Mononuclear cell (primary cell): ENCODE measurements around the gene LSM3. TPM values are rescaled to one million over a fixed set of nuclear protein-coding genes. Genes with fewer than 3 reads are reported as not detected.
"Not testable (repeated sequence)": the region's sequence is repeated elsewhere in the genome, so short reads cannot be mapped to it uniquely, and the experiment has no call there.

Source experiments
- H3K27me3 ChIP-seq: 2 replicates; pipeline ENCODE4 v1.6.0; 2011; ENCODE audit warnings: low read length, control low read depth; ENCODE audit not compliant: insufficient read depth
- H3K4me1 ChIP-seq: 2 replicates; pipeline ENCODE4 v1.5.1; 2011; ENCODE audit warnings: mild to moderate bottlenecking, low read length, control low read depth; ENCODE audit not compliant: insufficient read depth
- H3K4me3 ChIP-seq: 2 replicates; pipeline ENCODE4 v1.5.1; 2011; ENCODE audit warnings: mild to moderate bottlenecking, low read length, moderate library complexity
- H3K9me3 ChIP-seq: 2 replicates; pipeline ENCODE4 v1.5.1; 2011; ENCODE audit warnings: low read depth, mild to moderate bottlenecking, control low read depth, low read length
- total RNA-seq: library from RNA; depleted of rRNA; stranded (reverse); fragments of >200 nt; gene quantifications from one replicate; pipeline ENCODE4 v1.2.3, GENCODE V29; 2012

The LSM3 gene
- total RNA-seq, 1 donor = 7.1 TPM

DNA sequence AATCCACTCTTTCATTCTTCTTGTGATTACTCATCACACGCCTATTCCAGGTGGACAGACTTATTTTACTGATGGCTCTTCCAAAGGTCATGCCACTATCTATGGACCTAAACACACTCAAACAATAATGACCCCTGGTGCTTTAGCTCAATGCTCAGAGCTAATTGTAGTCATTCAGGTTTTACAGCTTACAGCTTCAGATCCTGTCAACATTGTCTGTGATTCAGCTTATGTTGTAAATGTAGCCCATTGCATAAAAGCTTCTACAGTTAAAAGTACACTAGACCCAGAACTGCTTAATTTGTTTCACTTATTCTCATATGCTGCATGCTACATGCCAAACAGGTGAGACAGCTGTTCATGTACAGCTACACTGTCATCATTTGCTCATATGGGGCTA lies 49.2 kb downstream of the LSM3 start:
- peaks cover 7% of the 10 kb centered on the region for H3K4me1 ChIP-seq
- H3K4me3 ChIP-seq = no peak overlapping the region
- H3K27me3 ChIP-seq = peaks cover 6% of the 10 kb centered on the region
- no peaks in the 10 kb centered on the region for H3K9me3 ChIP-seq

DNA sequence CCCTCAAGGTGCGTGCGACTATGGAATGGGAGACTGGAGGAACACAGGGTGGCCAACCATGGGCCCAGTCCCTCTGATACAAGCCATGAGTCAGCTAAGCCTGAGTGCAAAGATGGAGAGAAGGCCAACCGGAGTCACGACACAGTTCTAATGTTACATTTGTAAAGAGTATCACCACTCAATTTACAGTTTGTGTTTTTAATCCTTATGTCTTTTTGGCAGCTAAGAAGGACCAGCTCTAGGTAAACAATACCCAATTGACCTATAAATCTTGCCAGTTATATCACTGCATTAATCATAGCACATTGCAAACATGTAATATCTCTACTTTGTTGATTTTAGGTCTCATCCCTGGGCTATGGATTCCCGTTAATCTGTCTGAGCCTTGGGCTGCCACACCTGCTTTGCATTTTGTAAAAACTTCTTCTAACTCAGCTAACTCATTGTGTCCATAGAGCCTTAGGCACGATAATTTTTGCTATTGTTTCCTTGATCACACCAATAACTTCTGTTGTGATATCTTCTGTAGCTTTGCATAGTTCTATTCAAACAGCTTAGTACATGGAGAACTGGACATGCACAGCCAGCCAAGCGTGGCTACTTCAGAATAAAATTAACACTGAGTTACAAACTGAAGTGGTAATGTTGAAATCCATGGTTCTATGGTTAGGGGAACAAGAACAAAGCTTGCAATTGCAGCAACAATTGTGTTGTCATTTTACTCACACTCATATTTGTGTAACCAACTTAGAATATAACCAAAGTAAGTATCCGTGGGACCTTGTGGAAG lies 50.3 kb downstream of the LSM3 start:
- Histone ChIP-seq H3K4me1 (peaks cover 8% of the 10 kb centered on the region), H3K27me3 (peaks cover 7% of the 10 kb centered on the region), H3K4me3 (no peak overlapping the region), H3K9me3 (no peaks in the 10 kb centered on the region)

DNA sequence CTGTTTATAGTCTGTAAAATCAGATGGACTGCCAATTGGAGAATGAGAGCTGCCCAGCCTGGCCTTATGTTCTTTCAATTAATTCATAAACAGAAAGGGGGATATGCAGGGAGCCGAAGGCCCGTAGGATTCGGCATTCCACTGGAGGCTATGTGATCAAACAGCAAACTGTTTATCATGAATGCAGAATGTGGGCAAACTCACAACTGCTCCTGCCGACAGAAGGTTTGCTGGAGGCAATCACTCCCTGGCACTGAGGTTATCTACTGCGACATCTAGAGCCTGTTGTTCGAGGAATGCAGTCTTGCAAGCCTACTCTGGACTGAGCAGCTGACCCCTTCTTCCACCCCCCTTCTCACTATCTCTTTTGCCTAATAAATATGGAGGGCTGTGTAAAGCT lies 51.1 kb downstream of the LSM3 start:
- H3K4me1 ChIP-seq, H3K9me3 ChIP-seq, H3K4me3 ChIP-seq, H3K27me3 ChIP-seq: not testable (repeated sequence)

DNA sequence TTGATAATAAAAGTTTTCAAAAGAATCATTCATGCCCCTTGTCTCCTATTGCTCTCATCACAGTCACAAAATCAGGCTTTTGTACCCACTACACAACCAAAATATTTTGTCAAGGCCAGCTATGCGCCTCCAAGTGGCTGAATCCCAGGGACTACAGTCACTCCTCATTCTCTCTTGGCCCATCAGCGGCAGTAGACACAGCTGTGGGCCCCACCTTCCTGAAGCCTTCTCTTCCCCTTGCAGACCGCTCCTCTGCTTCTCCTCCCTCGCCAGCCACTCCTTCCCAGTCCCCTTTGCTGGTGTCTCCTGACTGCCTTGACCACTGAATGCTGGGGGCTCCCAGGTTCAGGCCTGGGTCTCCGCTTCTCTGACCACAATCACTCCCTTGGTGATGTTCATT lies 52.1 kb downstream of the LSM3 start:
- Histone ChIP-seq H3K9me3 (no peaks in the 10 kb centered on the region), H3K4me1 (peaks cover 8% of the 10 kb centered on the region), H3K27me3 (peaks cover 10% of the 10 kb centered on the region), H3K4me3 (no peak overlapping the region)

DNA sequence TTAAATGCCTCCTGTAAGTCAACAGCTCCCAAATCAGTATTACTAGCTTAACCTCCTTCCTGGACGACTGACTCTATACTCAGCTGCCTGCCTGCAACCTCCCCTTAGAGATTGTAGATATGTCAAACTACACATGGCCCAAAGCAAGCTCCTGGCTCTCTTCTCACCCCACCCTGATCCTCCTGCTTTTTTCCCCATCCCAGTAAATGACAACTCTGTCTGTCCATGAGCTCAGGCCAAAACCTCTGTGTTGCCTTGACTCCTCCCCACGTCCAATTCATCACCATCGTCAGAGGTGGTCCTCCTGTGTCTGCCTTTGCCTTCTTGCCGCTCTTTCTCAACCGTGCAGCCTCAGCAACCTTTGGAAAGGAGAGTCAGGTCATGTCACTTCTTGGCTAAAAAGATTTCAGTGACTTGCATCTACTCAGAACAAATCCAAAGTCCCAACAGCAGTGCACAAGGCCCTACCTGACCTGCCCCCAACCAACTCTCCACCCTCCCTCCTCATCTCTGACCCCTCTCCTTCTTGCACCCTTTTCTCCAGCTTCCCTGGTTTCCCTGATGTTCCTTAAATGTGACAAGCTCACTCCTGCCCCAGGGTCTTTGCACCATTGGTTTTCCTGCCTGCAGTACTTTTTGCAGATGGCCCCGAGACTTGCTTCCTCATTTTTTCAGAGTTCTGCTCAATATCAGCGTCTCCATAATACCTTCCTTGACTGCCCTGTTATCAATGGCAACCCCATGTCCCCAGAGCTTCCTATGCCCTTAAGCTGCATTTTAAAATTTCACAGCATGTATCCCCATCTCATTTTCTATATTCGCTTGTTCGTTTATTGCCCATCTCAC lies 52.8 kb downstream of the LSM3 start:
- Histone ChIP-seq H3K27me3 (peaks cover 10% of the 10 kb centered on the region), H3K9me3 (no peaks in the 10 kb centered on the region), H3K4me1 (peaks cover 8% of the 10 kb centered on the region), H3K4me3 (no peak overlapping the region)

DNA sequence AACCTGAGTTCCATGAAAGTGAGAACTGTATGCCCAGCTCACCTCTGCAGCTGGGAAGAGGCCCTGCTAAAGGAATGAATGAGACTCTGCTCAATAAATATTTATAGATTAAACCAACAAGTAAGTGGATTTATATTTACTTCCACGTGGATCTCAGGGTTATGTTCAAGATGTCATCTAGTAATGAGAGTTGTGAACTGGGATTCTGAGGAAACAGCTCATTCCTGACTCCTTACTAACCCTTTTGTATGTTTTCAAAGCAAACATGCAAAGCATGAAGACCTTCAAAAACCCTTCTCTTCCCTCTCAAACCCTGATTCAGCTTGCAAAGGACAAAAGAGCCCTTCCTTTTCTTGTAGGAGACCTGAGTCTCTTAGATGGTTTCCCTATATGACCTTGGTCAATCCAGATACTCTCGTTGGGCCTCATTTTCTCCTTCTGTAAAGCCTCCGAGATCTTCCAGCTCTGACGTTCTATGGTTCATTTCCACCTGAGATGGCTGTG lies 53.4 kb downstream of the LSM3 start:
- peaks cover 10% of the 10 kb centered on the region for H3K27me3 ChIP-seq
- H3K9me3 ChIP-seq = no peaks in the 10 kb centered on the region
- peaks cover 8% of the 10 kb centered on the region for H3K4me1 ChIP-seq
- H3K4me3 ChIP-seq = no peak overlapping the region

DNA sequence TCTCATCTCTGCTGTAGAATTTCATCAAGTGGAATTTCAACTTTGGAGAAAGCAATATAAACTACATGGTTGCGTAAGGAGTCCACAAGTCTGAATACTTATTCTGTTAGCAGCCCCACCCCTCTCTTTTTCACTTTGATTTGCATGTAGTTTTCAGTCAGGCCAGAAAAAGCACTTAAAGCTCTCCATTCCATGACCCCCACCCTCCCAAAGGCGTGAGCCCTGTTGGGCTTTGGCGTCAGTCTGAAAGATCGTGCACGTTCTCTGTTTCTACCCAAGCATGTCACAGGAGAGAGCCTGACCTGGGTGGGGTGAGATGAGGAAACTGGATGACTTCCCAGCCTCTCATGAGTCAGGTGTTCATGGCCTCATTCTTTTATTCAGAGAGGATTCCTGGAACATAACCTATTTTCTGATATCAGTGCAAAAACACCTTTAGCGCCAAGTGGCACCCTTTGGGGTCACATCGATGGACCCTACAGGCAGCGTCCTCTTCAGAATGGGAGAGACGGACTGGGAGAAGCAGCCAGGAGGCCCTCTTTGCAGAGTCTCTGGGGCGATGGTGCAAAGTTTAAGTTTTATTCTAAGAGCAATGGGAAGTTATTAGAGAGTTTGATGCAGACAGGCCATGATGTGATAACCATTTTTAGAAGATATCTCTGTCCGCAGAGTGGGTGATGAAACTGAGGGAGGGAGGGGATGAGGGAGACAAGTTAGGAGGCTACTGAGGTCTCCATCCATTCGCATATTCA lies 55.8 kb downstream of the LSM3 start:
- peaks cover 10% of the 10 kb centered on the region for H3K27me3 ChIP-seq
- no peak overlapping the region for H3K4me3 ChIP-seq
- H3K9me3 ChIP-seq = no peaks in the 10 kb centered on the region
- H3K4me1 ChIP-seq = peaks cover 8% of the 10 kb centered on the region

DNA sequence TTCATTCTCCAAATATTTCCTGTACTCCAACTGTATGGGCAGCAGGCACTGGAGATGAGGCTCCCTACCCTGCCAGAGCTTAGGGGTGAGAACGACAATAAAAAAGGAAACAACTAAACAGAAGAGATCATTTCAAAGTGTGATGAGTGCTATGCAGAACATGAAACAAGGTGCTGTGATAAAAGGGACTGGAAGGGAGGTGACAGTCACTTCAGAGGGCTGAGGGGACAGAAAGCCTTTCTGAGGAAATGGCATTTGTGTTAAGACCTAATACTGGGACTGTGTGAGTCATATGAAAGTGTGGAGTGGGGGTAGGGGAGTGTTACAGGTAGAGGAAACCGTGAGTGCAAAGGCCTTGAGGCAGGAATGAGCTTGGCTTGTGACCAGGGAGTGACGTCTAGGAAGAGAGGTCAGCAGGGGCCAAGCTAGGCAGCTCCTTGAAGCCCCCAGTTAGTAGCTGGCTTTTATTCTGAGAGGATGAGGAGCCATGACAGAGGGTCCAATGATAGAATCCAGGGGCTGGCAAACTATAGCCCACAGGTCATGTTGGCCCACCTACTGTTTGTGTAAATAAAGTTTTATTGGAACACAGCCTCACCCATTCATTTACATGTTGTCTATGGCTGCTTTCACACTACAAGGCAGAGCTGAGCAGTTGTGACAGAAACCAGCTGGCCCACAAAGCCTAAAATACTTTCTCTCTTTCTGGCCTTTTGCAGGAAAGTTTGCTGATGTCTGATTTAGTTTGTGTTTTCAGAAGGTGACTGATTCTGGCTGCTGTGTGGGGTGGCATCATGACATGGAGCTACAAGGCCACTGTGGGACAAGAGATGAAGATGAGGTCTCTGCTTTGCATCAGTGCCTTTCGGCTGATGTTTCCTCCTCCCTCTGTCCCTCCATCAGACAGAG lies 56.6 kb downstream of the LSM3 start:
- H3K4me1 ChIP-seq = peaks cover 8% of the 10 kb centered on the region
- H3K27me3 ChIP-seq = peaks cover 10% of the 10 kb centered on the region
- H3K9me3 ChIP-seq = no peaks in the 10 kb centered on the region
- no peak overlapping the region for H3K4me3 ChIP-seq

DNA sequence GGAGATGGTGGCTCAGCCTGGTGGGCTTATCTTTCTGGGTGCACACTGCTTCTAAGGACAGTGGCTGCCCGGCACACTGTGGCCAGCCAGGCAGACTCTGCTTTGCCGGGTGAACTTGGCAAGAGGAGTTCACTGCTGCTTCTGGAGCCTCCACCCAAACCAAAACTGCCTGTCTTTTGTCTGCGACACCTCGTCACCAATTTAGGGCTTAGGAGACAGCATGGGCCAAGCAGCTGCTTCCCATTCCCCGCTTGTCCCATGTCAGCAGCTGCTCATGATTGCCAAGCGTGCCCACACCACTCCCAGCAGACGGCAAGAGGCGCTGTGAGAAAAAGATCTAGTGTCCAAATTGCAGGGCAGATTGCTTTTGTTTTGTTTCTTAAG lies 57.3 kb downstream of the LSM3 start:
- no peaks in the 10 kb centered on the region for H3K9me3 ChIP-seq
- no peak overlapping the region for H3K4me3 ChIP-seq
- H3K27me3 ChIP-seq = peaks cover 10% of the 10 kb centered on the region
- peaks cover 8% of the 10 kb centered on the region for H3K4me1 ChIP-seq

DNA sequence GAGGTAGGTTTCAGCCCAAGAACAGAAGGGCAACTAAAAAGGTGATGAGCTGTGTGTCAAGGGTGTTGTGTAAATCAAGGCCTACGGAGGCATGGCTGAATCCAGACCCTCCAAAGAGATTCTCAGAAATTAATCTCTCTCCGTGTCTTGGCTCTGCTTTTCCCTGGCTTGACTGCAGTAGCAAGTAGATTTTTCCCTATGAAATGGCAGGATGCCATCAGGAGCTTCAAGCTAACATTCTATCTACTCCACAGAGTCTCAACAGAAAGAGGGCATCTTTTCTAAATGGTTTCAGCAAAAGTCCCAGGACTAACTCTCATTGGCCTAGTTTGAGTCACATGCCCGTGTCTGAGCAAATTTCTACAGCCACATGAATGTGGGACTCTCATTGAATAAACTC lies 58.3 kb downstream of the LSM3 start:
- peaks cover 10% of the 10 kb centered on the region for H3K27me3 ChIP-seq
- H3K9me3 ChIP-seq = no peaks in the 10 kb centered on the region
- no peak overlapping the region for H3K4me3 ChIP-seq
- H3K4me1 ChIP-seq = peaks cover 8% of the 10 kb centered on the region

DNA sequence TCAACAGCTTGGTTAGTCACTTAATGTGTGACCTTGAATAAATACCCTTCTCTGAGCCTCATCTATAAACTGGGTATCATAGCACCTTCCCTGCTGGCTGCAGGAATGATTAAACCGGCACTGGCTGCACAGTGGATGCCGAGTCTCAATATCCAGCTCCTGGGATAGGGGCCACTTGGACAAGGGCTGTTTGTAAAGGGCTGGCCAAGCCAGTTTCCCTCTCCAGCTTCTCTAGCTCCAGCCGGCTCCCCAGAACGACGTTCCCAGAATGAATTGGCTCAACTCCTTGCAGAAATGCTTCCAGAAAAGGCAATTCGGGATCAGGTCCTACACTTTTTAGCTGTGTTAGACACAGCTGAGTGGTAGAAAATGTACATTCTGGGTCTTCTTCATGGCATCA lies 58.8 kb downstream of the LSM3 start:
- Histone ChIP-seq H3K27me3 (peaks cover 7% of the 10 kb centered on the region), H3K9me3 (no peaks in the 10 kb centered on the region), H3K4me1 (peaks cover 4% of the 10 kb centered on the region), H3K4me3 (no peak overlapping the region)

DNA sequence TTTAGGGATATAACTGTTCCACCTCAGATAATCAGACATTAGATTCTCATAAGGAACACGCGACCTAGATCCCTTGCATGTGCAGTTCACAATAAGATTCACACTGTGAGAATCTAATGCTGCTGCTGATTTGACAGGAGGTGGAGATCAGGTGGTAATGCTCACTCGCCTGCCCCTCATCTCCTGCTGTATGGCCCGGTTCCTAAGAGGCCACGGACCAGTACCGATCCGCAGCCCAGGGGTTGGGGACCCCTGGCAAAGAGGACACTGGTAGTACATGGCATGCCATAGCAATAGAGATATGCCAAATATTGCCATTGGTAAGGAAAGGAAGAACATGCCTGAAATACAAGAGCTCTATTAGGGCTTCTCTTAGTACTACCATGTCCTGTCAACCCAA lies 59.7 kb downstream of the LSM3 start:
- H3K9me3 ChIP-seq = no peaks in the 10 kb centered on the region
- H3K4me3 ChIP-seq = no peak overlapping the region
- peaks cover 4% of the 10 kb centered on the region for H3K27me3 ChIP-seq
- no peaks in the 10 kb centered on the region for H3K4me1 ChIP-seq

DNA sequence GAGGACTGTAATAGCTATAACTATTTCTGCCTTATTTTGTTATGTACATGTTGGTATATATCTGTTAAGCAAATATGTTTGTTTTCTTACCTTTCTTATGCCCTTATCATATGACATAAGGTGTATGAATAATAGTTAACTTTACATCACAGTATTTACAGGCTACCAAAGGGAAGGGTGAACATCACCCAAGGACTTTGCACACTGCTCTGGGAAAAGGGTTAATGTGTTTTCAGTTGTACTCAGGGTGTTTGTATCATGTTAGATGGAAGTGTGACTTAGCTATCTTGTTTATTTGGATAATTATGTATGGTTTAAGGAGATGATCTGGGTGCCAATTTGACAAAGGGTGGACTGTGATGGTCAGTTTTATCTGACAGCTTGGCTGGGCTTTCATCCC lies 60.3 kb downstream of the LSM3 start:
- Histone ChIP-seq H3K4me1 (no peaks in the 10 kb centered on the region), H3K9me3 (no peaks in the 10 kb centered on the region), H3K27me3 (peaks cover 2% of the 10 kb centered on the region), H3K4me3 (no peak overlapping the region)

DNA sequence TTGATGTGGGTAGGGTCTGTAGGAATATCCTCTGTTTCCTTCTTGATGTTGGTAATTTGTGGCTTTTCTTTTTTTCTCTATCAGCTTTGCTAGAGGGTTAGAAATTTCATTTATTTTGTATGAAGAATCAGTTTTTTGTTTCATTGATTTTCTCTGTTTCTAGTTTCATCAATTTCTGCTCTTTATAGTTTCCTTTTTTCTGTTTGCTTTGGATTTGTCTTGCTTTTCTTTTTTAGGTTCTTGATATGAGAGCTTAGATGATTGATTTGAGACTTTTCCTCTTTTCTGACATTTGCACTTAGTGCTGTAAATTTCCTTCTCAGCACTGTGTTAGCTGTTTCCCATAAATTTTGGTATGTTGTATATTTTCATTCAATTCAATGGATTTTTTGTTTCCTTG lies 61.3 kb downstream of the LSM3 start:
- Histone ChIP-seq H3K9me3 (no peaks in the 10 kb centered on the region), H3K4me1 (no peaks in the 10 kb centered on the region), H3K27me3 (no peaks in the 10 kb centered on the region), H3K4me3 (no peak overlapping the region)
